Ishikawa (cell line): ENCODE data around the gene COPZ1.

Experiments used
- CEBPB ChIP-seq: IDR thresholded peaks from 2 replicates; pipeline ENCODE4 v1.6.1; 2012
- CREB1 ChIP-seq: IDR thresholded peaks from 2 replicates; pipeline ENCODE4 v1.6.1; 2012; ENCODE audit warnings: low read depth
- EGR1 ChIP-seq: IDR thresholded peaks from 2 replicates; pipeline ENCODE4 v1.6.1; 2012
- EP300 ChIP-seq: IDR thresholded peaks from 2 replicates; pipeline ENCODE4 v1.6.1; 2012; ENCODE audit warnings: borderline replicate concordance
- FOXM1 ChIP-seq: IDR thresholded peaks from 2 replicates; pipeline ENCODE4 v1.6.1; 2012; ENCODE audit warnings: low read depth, borderline replicate concordance
- MAX ChIP-seq: IDR thresholded peaks from 2 replicates; pipeline ENCODE4 v1.6.1; 2012
- NFIC ChIP-seq: IDR thresholded peaks from 2 replicates; pipeline ENCODE4 v1.6.1; 2012
- RAD21 ChIP-seq: IDR thresholded peaks from 2 replicates; pipeline ENCODE4 v1.6.1; 2012; ENCODE audit warnings: low read depth
- REST ChIP-seq: IDR thresholded peaks from 2 replicates; pipeline ENCODE4 v1.6.1; 2012; ENCODE audit warnings: low read depth, mild to moderate bottlenecking
- TAF1 ChIP-seq: IDR thresholded peaks from 2 replicates; pipeline ENCODE4 v1.6.1; 2012; ENCODE audit warnings: low read depth, mild to moderate bottlenecking
- TCF12 ChIP-seq: IDR thresholded peaks from 2 replicates; pipeline ENCODE4 v1.6.1; 2012; ENCODE audit warnings: low read depth
- TEAD4 ChIP-seq: IDR thresholded peaks from 2 replicates; pipeline ENCODE4 v1.6.1; 2012
- USF1 ChIP-seq: IDR thresholded peaks from 2 replicates; pipeline ENCODE4 v1.6.1; 2012
- YY1 ChIP-seq: IDR thresholded peaks from 2 replicates; pipeline ENCODE4 v1.6.1; 2012; ENCODE audit warnings: low read depth
- ZBTB7A ChIP-seq: IDR thresholded peaks from 2 replicates; pipeline ENCODE4 v1.6.1; 2012; ENCODE audit warnings: low read depth

Gene COPZ1

GRCh38 chr12:54352022-54352531 is 27.1 kb downstream of the COPZ1 start:
- TF ChIP-seq ZBTB7A (no peak), NFIC (no peak), USF1 (no peak), REST (no peak), EGR1 (no peak), YY1 (no peak), FOXM1 (no peak), TCF12 (no peak), TEAD4 (no peak), CREB1 (no peak), TAF1 (no peak), RAD21 (no peak), CEBPB (no peak), EP300 (no peak), MAX (no peak)

- TF ChIP-seq NFIC (no peak), FOXM1 (no peak), MAX (no peak), USF1 (no peak), EP300 (no peak), ZBTB7A (no peak), EGR1 (no peak), TAF1 (no peak), YY1 (no peak), RAD21 (no peak), TCF12 (no peak), CEBPB (no peak), CREB1 (no peak)
Observed at GRCh38 chr12:54352891-54353874, 28.3 kb downstream of the COPZ1 start.

GRCh38 chr12:54355104-54355815 is 30.3 kb downstream of the COPZ1 start:
- TF ChIP-seq RAD21 (no peak), FOXM1 (no peak), TAF1 (no peak), YY1 (no peak), ZBTB7A (no peak), TEAD4 (no peak), CREB1 (no peak), TCF12 (no peak), CEBPB (no peak), USF1 (no peak), EP300 (no peak), NFIC (no peak), EGR1 (no peak), REST (no peak), MAX (no peak)

GRCh38 chr12:54356228-54356627 is 31.3 kb downstream of the COPZ1 start:
- TF ChIP-seq TAF1 (no peak), TEAD4 (no peak), NFIC (no peak), TCF12 (no peak), REST (no peak), RAD21 (no peak), ZBTB7A (no peak), CREB1 (no peak), EP300 (no peak), YY1 (no peak), MAX (no peak), FOXM1 (no peak), CEBPB (no peak), USF1 (no peak), EGR1 (no peak)
